Hepatocyte (in vitro differentiated cells): Measurements from ENCODE around the gene SCAMP5. TPM values are rescaled to one million over a fixed set of nuclear protein-coding genes. Genes with fewer than 3 reads are reported as not detected.
A peak's percentile ranks its signal among the peaks of the same experiment; 100 is the strongest.

Experiments used
- DNase-seq: peaks from one replicate; pipeline ENCODE4 v3.0.0-alpha.2; 2016; ENCODE audit warnings: low spot score
- H2AFZ ChIP-seq: fragments of 200-600 bp; sonication (generic); 2 replicates; pipeline ENCODE4 v1.6.0; 2016; ENCODE audit warnings: antibody characterized with exemption, mild to moderate bottlenecking
- H3K27ac ChIP-seq: fragments of 200-600 bp; sonication (generic); 2 replicates; pipeline ENCODE4 v1.5.1; 2016; ENCODE audit warnings: mild to moderate bottlenecking
- H3K27me3 ChIP-seq: fragments of 200-600 bp; sonication (generic); 2 replicates; pipeline ENCODE4 v1.6.1; 2016
- H3K36me3 ChIP-seq: fragments of 200-600 bp; sonication (generic); replicated peaks from 2 replicates; pipeline ENCODE4 v1.5.1; 2016; ENCODE audit warnings: low read depth; ENCODE audit not compliant: insufficient read depth
- H3K4me1 ChIP-seq: fragments of 200-600 bp; sonication (generic); 2 replicates; pipeline ENCODE4 v1.5.1; 2016; ENCODE audit warnings: mild to moderate bottlenecking, moderate library complexity; ENCODE audit not compliant: insufficient read depth
- H3K4me2 ChIP-seq: fragments of 200-600 bp; sonication (generic); 2 replicates; pipeline ENCODE4 v1.6.0; 2016
- H3K4me3 ChIP-seq: fragments of 200-600 bp; sonication (generic); 2 replicates; pipeline ENCODE4 v1.5.1; 2016; ENCODE audit warnings: mild to moderate bottlenecking
- H3K79me2 ChIP-seq: fragments of 200-600 bp; sonication (generic); 2 replicates; pipeline ENCODE4 v1.6.0; 2017; ENCODE audit warnings: mild to moderate bottlenecking
- H3K9me2 ChIP-seq: fragments of 200-600 bp; sonication (generic); replicated peaks from 2 replicates; pipeline ENCODE4 v1.6.0; 2017; ENCODE audit warnings: mild to moderate bottlenecking; ENCODE audit not compliant: insufficient read depth
- H3K9me3 ChIP-seq: fragments of 200-600 bp; sonication (generic); 2 replicates; pipeline ENCODE4 v1.5.1; 2016; ENCODE audit warnings: low read depth, mild to moderate bottlenecking
- H4K20me1 ChIP-seq: fragments of 200-600 bp; sonication (generic); 2 replicates; pipeline ENCODE4 v1.6.0; 2016; ENCODE audit warnings: mild to moderate bottlenecking; ENCODE audit not compliant: insufficient read depth, poor library complexity, severe bottlenecking
- CTCF ChIP-seq: fragments of 200-600 bp; sonication (generic); IDR thresholded peaks from 2 replicates; pipeline ENCODE4 v1.5.1; 2016; ENCODE audit warnings: antibody characterized with exemption, mild to moderate bottlenecking; ENCODE audit not compliant: poor library complexity
- EZH2 ChIP-seq: fragments of 200-600 bp; sonication (generic); IDR thresholded peaks from 2 replicates; pipeline ENCODE4 v1.6.1; 2016; ENCODE audit warnings: antibody characterized with exemption, mild to moderate bottlenecking, borderline replicate concordance
- EZH2phosphoT487 ChIP-seq: fragments of 200-600 bp; sonication (generic); IDR thresholded peaks from one replicate; pipeline ENCODE4 v1.6.1; 2018; ENCODE audit warnings: antibody characterized with exemption, mild to moderate bottlenecking, low read depth, moderate library complexity; ENCODE audit not compliant: unreplicated experiment, severe bottlenecking
- WGBS: methylation state at CpG from one replicate; pipeline ENCODE4 v1.1.6; 2016; ENCODE audit warnings: low lambda C conversion rate; ENCODE audit errors: missing lambda C conversion rate; 5-methylcytosine and 5-hydroxymethylcytosine counted together
- polyA plus RNA-seq: library from polyadenylated mRNA; unstranded; fragments of >200 nt; fragmentation: Nextera tagmentation; extraction: Ambion mirVana; gene quantifications from 2 replicates; pipeline ENCODE4 v1.2.1, GENCODE V29; 2016
- total RNA-seq: library from RNA; depleted of rRNA; stranded (reverse); fragments of >200 nt; gene quantifications from 2 replicates; pipeline ENCODE4 v1.2.3, GENCODE V29; 2014

SCAMP5 gene
- total and polyA plus RNA-seq, 2 experiments from 2014 or later: 10.6 to 18.8 TPM

GRCh38 chr15:74988007-74988800 is 7.2 kb upstream of the SCAMP5 start:
- Histone ChIP-seq H3K4me1 (no peaks in the 10 kb centered on the region), H4K20me1 (no peaks in the 10 kb centered on the region), H3K4me3 (no peak overlapping the region), H3K27me3 (peaks cover 10% of the 10 kb centered on the region), H3K9me3 (no peaks in the 10 kb centered on the region), H3K27ac (no peak overlapping the region), H3K9me2 (no peaks in the 10 kb centered on the region), H3K36me3 (no peaks in the 10 kb centered on the region), H2AFZ (no peak overlapping the region), H3K4me2 (no peak overlapping the region), H3K79me2 (no peaks in the 10 kb centered on the region)
- TF ChIP-seq EZH2 (no peak), CTCF (peak; percentile 56), EZH2phosphoT487 (no peak)
- peak; percentile 78 for DNase-seq
- WGBS: 41% methylated on average over 4 of the region's 4 CpGs

GRCh38 chr15:74989527-74989926 is 5.8 kb upstream of the SCAMP5 start:
- Histone ChIP-seq H2AFZ (no peak overlapping the region), H3K79me2 (no peaks in the 10 kb centered on the region), H3K4me1 (no peaks in the 10 kb centered on the region), H3K4me2 (no peak overlapping the region), H3K4me3 (no peak overlapping the region), H4K20me1 (no peaks in the 10 kb centered on the region), H3K27me3 (peaks cover 10% of the 10 kb centered on the region), H3K27ac (no peak overlapping the region), H3K9me2 (no peaks in the 10 kb centered on the region), H3K36me3 (no peaks in the 10 kb centered on the region), H3K9me3 (no peaks in the 10 kb centered on the region)
- no peak for DNase-seq
- TF ChIP-seq CTCF: no peak
- no peak for TF ChIP-seq EZH2phosphoT487
- TF ChIP-seq EZH2: no peak

GRCh38 chr15:74992619-74993018 is 2.7 kb upstream of the SCAMP5 start:
- no peak overlapping the region for H3K27ac ChIP-seq
- peaks cover 4% of the 10 kb centered on the region for H3K27me3 ChIP-seq
- TF ChIP-seq EZH2 (no peak), CTCF (no peak), EZH2phosphoT487 (no peak)
- H2AFZ ChIP-seq: no peak overlapping the region
- DNase-seq: no peak
- no peaks in the 10 kb centered on the region for H3K9me2 ChIP-seq
- no peaks in the 10 kb centered on the region for H3K36me3 ChIP-seq
- H3K9me3 ChIP-seq: no peaks in the 10 kb centered on the region
- H3K4me3 ChIP-seq: no peak overlapping the region
- 62% methylated on average over 1 of the region's 1 CpG for WGBS
- H4K20me1 ChIP-seq: no peaks in the 10 kb centered on the region
- H3K79me2 ChIP-seq: peaks cover 5% of the 10 kb centered on the region
- H3K4me2 ChIP-seq: no peak overlapping the region
- peaks cover 9% of the 10 kb centered on the region for H3K4me1 ChIP-seq
